Measurements from ENCODE around the gene FGF3.

Gene FGF3

GRCh38 chr11:69843529-69843921 lies 24.3 kb upstream of the FGF3 start:
- DNase-seq = peak in 1 of 3 experiments; percentile 9

GRCh38 chr11:69842746-69843528 lies 23.7 kb upstream of the FGF3 start:
- DNase-seq = no peak

GRCh38 chr11:69841859-69842698 lies 22.9 kb upstream of the FGF3 start:
- peak in 1 of 3 experiments; percentile 15 for DNase-seq

- DNase-seq = no peak
Measured at GRCh38 chr11:69841170-69841858, 22.1 kb upstream of the FGF3 start.

- no peak for DNase-seq
Measured at GRCh38 chr11:69840371-69841169, 21.4 kb upstream of the FGF3 start.

GRCh38 chr11:69839516-69839915 lies 20.3 kb upstream of the FGF3 start:
- DNase-seq = no peak

- no peak for DNase-seq
Measured at GRCh38 chr11:69837791-69838190, 18.6 kb upstream of the FGF3 start.

- no peak for DNase-seq
Measured at GRCh38 chr11:69836401-69836800, 17.2 kb upstream of the FGF3 start.

GRCh38 chr11:69834811-69835800 lies 15.9 kb upstream of the FGF3 start:
- no peak for DNase-seq

GRCh38 chr11:69834251-69834650 lies 15.0 kb upstream of the FGF3 start:
- DNase-seq = no peak

- DNase-seq = no peak
Measured at GRCh38 chr11:69832561-69833413, 13.6 kb upstream of the FGF3 start.

GRCh38 chr11:69831985-69832384 lies 12.8 kb upstream of the FGF3 start:
- DNase-seq = no peak

- DNase-seq = no peak
Measured at GRCh38 chr11:69830086-69830485, 10.9 kb upstream of the FGF3 start.

GRCh38 chr11:69828971-69829344 lies 9.7 kb upstream of the FGF3 start:
- DNase-seq = no peak

- no peak for DNase-seq
Measured at GRCh38 chr11:69828276-69828970, 9.2 kb upstream of the FGF3 start.

- DNase-seq = no peak
Measured at GRCh38 chr11:69826773-69827172, 7.6 kb upstream of the FGF3 start.

- DNase-seq = no peak
Measured at GRCh38 chr11:69825941-69826340, 6.7 kb upstream of the FGF3 start.

GRCh38 chr11:69825037-69825834 lies 6.0 kb upstream of the FGF3 start:
- no peak for DNase-seq
